Measurements from ENCODE around the gene ABCG2.

DNA sequence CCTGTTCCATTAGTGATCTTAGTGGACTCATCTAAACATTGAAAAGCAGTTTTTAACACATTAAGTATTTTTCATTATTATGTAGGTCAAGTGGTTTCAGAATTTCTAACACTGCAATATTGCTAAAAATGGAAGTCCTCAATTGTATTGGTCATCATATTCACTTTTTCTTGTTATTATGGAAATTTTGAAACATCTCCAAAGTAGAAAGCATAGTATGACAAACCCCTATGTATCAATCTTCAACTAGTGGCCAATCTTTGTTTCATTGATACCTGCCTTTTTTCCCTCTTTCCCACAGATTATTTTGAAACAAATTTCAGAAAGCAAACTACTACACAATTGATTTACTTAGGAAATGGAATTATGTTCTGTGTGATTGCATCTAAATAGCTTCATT is 14.5 kb upstream of the ABCG2 start:
- TF ChIP-seq POLR2AphosphoS5 (IDR thresholded peaks at IDR 0.05; ENCODE audit: low read depth, low read length) (no peak), POLR2A (IDR thresholded peaks at IDR 0.05; ENCODE audit: low read depth, low read length) (no peak)
